Kidney (tissue), 14 donors: ENCODE results near the gene RTRAF. TPM values are rescaled to one million over a fixed set of nuclear protein-coding genes. Genes with fewer than 3 reads are reported as not detected.

ENCODE experiments used
- DNase-seq, 5 donors: peaks; one replicate each; pipeline ENCODE4 v3.0.0-alpha.2; 2013 to 2020
- FAIRE-seq: peaks from 2 replicates; lab custom pipeline; 2012; peaks lifted over from hg19 to GRCh38; lab: Jason Lieb, UNC
- H3K27ac ChIP-seq, 2 donors: one replicate each; pipeline ENCODE4 v1.7.0; 2013; ENCODE audit warnings: low read depth in 2 of 2, low read length in 2 of 2, inconsistent platforms in 1 of 2
- H3K27me3 ChIP-seq: one replicate; pipeline ENCODE4 v1.7.1; 2013; ENCODE audit warnings: low read length, inconsistent platforms; ENCODE audit not compliant: control insufficient read depth, insufficient read depth
- H3K36me3 ChIP-seq, 3 donors: one replicate each; pipeline versions ENCODE4 v1.7.0 to v1.7.1; 2013; ENCODE audit warnings: low read length in 3 of 3, control low read depth in 1 of 3, inconsistent platforms in 1 of 3; ENCODE audit not compliant: insufficient read depth in 3 of 3, control insufficient read depth in 2 of 3
- H3K4me1 ChIP-seq, 3 donors: one replicate each; pipeline versions ENCODE4 v1.7.0 to v1.7.1; 2013; ENCODE audit warnings: low read length in 3 of 3, inconsistent platforms in 1 of 3, low read depth in 1 of 3; ENCODE audit not compliant: control insufficient read depth in 2 of 3, insufficient read depth in 2 of 3
- H3K4me3 ChIP-seq, 3 donors: one replicate each; pipeline versions ENCODE4 v1.7.0 to v1.8.1; 2013; ENCODE audit warnings: low read length in 3 of 3, control low read depth in 1 of 3, inconsistent platforms in 1 of 3
- H3K9ac ChIP-seq, 3 donors: one replicate each; pipeline versions ENCODE4 v1.7.0 to v1.7.1; 2013; ENCODE audit warnings: low read length in 3 of 3, control low read depth in 1 of 3, inconsistent platforms in 1 of 3
- H3K9me3 ChIP-seq, 3 donors: one replicate each; pipeline versions ENCODE4 v1.7.0 to v1.7.1; 2013; ENCODE audit warnings: low read length in 3 of 3, control low read depth in 1 of 3, inconsistent platforms in 1 of 3; ENCODE audit not compliant: control insufficient read depth in 2 of 3, insufficient read depth in 1 of 3
- CTCF ChIP-seq: IDR thresholded peaks from 3 replicates; pipeline ENCODE4 v1.5.1; 2012; ENCODE audit warnings: mild to moderate bottlenecking, moderate library complexity, borderline replicate concordance; ENCODE audit not compliant: insufficient read depth; ENCODE audit errors: extremely low read depth
- intact Hi-C: fragments of 100-400 bp; cut with DNase I; formaldehyde crosslinking; loops from one replicate; pipeline ENCODE4 v1.11.1; 2022
- polyA plus RNA-seq: library from polyadenylated mRNA; stranded (reverse); fragments of 350-450 nt; fragmentation: Illumina TruSeq; extraction: RNeasy Lipid Tissue Mini Kit (QIAGEN cat#74804); gene quantifications from one replicate; pipeline ENCODE4 v1.2.3, GENCODE V29; 2014; ENCODE audit warnings: low read depth, low replicate concordance; ENCODE audit not compliant: insufficient read depth
- total RNA-seq: library from RNA; stranded (reverse); fragmentation: NEBNext Ultra II Directional; extraction: Animal tissue kit (Norgen Biotek cat#: 25700); gene quantifications from one replicate; pipeline ENCODE4 v1.2.1, GENCODE V29; 2021
- donor health status: control.
- donor health status: control.
- donor health status: control.
- donor health status: control.
- donor health status: control.
- donor health status: DM: yes; HTN: yes; CAD: no.
- donor health status: Normal renal cell carcinoma (clear cell type).

Gene RTRAF
- total and polyA plus RNA-seq, 2 donors from 2014 or later = 116 to 250 TPM

- intact Hi-C loops = no loop called here
- FAIRE-seq = no peak
- TF ChIP-seq CTCF = no peak
These were observed 35.3 kb upstream of the RTRAF start for GRCh38 chr14:51954031-51954430.

GRCh38 chr14:51954657-51955056, 34.7 kb upstream of the RTRAF start:
- no peak for FAIRE-seq
- intact Hi-C loops = no loop called here
- H3K9ac ChIP-seq = no peak overlapping the region

More at GRCh38 chr14:51954031-51954430, 35.3 kb upstream of the RTRAF start:
- H3K36me3 ChIP-seq = no peaks in the 10 kb centered on the region
- DNase-seq = no peak
- peaks cover 0 to 9% (median 2%) of the 10 kb centered on the region in 3 donors for H3K9me3 ChIP-seq
- H3K27ac ChIP-seq = no peak overlapping the region
- H3K9ac ChIP-seq = no peak overlapping the region
- no peaks in the 10 kb centered on the region for H3K4me1 ChIP-seq
- H3K27me3 ChIP-seq = no peaks in the 10 kb centered on the region
- H3K4me3 ChIP-seq = no peak overlapping the region

GRCh38 chr14:51957950-51958349, 31.4 kb upstream of the RTRAF start:
- no peak overlapping the region for H3K27ac ChIP-seq
- H3K27me3 ChIP-seq = no peaks in the 10 kb centered on the region
- H3K9ac ChIP-seq = no peak overlapping the region
- intact Hi-C loops = no loop called here
- FAIRE-seq (no peak), DNase-seq (no peak)
- peaks cover 0 to 2% (median 0%) of the 10 kb centered on the region in 3 donors for H3K4me1 ChIP-seq
- H3K36me3 ChIP-seq = no peaks in the 10 kb centered on the region
- H3K9me3 ChIP-seq = peaks cover 0 to 12% (median 2%) of the 10 kb centered on the region in 3 donors
- no peak for TF ChIP-seq CTCF
- H3K4me3 ChIP-seq = no peak overlapping the region

More at GRCh38 chr14:51954657-51955056, 34.7 kb upstream of the RTRAF start:
- no peaks in the 10 kb centered on the region for H3K4me1 ChIP-seq
- H3K36me3 ChIP-seq = no peaks in the 10 kb centered on the region
- peaks cover 0 to 9% (median 2%) of the 10 kb centered on the region in 3 donors for H3K9me3 ChIP-seq
- no peak for TF ChIP-seq CTCF
- H3K4me3 ChIP-seq = no peak overlapping the region
- no peak overlapping the region for H3K27ac ChIP-seq
- H3K27me3 ChIP-seq = no peaks in the 10 kb centered on the region
- no peak for DNase-seq

GRCh38 chr14:51959928-51960327, 29.4 kb upstream of the RTRAF start:
- Histone ChIP-seq H3K9ac (no peak overlapping the region), H3K4me3 (no peak overlapping the region), H3K27me3 (no peaks in the 10 kb centered on the region), H3K9me3 (peaks cover 0 to 12% (median 2%) of the 10 kb centered on the region in 3 donors), H3K4me1 (peaks cover 0 to 2% (median 0%) of the 10 kb centered on the region in 3 donors), H3K36me3 (no peaks in the 10 kb centered on the region), H3K27ac (no peak overlapping the region)
- intact Hi-C loops = no loop called here
- FAIRE-seq (no peak), DNase-seq (no peak)
- TF ChIP-seq CTCF = no peak
